ENCODE data around the gene CLMP.
A peak's percentile ranks its signal among the peaks of the same experiment; 100 is the strongest.

Gene CLMP

DNA sequence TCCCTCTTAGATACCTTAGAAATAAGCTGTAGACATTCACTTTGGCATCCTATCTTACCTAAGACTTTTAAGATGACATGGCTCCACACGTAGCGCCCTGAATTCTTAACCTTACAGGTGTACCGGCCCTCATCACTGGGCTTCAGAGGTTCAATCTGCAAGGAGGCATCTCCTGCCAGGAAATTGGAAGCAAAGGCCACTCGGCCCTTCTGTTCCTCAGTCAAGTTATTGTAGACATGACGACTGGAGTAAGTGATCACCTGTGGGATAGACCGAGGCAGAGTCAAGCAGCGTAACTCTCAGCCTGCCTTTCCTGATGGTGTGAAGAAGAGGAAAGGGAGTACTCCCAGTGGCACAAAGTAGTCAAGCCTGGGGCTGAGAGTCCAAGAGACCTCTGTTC, 110.6 kb downstream of the CLMP start:
- H3K4me3 ChIP-seq (ENCODE audit: low read length) = no peak overlapping the region
- TF ChIP-seq, protein P1, sequence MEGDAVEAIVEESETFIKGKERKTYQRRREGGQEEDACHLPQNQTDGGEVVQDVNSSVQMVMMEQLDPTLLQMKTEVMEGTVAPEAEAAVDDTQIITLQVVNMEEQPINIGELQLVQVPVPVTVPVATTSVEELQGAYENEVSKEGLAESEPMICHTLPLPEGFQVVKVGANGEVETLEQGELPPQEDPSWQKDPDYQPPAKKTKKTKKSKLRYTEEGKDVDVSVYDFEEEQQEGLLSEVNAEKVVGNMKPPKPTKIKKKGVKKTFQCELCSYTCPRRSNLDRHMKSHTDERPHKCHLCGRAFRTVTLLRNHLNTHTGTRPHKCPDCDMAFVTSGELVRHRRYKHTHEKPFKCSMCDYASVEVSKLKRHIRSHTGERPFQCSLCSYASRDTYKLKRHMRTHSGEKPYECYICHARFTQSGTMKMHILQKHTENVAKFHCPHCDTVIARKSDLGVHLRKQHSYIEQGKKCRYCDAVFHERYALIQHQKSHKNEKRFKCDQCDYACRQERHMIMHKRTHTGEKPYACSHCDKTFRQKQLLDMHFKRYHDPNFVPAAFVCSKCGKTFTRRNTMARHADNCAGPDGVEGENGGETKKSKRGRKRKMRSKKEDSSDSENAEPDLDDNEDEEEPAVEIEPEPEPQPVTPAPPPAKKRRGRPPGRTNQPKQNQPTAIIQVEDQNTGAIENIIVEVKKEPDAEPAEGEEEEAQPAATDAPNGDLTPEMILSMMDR (conservative IDR thresholded peaks at IDR 0.05; ENCODE audit: low read length) = no peak

GRCh38 chr11:123083623-123084029, 111.4 kb downstream of the CLMP start:
- TF ChIP-seq, protein P1 (conservative IDR thresholded peaks at IDR 0.05; ENCODE audit: low read length) = no peak
- peak; percentile 92 for DNase-seq (ENCODE audit: low read depth)
- H3K4me3 ChIP-seq (ENCODE audit: low read length) = no peak overlapping the region

More for the DNA sequence above, 110.6 kb downstream of the CLMP start:
- no peak for DNase-seq (ENCODE audit: low read depth)

DNA sequence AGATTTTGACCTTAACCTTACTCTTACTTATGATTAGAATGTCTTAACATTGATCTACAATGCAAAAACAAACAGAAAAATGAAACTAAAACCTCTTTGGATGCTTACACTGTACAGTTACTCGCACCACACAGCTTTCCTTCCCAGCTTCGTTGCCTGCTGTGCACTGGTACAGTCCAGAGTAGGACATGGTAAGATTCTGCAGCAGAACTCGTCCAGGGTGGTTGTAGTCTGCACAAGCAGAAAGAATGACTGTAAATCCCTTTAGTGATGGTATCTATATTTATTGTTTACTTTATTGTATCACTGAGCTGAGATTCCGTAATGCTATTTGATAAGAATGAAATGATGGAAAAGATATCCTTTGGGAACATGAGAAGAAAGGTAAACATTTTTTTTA, 112.1 kb downstream of the CLMP start:
- TF ChIP-seq, protein P1 (conservative IDR thresholded peaks at IDR 0.05; ENCODE audit: low read length) = no peak
- DNase-seq (ENCODE audit: low read depth) = no peak
- no peak overlapping the region for H3K4me3 ChIP-seq (ENCODE audit: low read length)

DNA sequence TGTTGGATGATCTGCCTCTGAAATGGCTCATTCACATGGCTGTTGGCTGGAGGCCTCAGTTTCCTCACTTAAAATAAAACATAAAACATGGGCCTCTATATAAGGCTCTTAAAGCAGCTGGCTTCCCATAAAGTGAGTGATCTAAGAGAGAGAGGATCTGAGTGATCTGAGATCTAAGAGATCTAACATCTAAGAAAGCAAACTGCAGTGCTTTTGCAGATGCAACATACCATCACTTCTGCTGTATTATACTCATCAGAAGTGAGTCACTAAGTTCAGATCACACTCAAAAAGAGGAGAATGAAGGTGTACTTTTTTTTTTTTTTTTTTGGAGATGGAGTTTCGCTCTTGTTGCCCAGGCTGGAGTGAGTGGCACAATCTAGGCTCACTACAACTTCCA, 115.0 kb downstream of the CLMP start:
- no peak overlapping the region for H3K4me3 ChIP-seq (ENCODE audit: low read length)
- TF ChIP-seq, protein P1 (conservative IDR thresholded peaks at IDR 0.05; ENCODE audit: low read length) = no peak
- no peak for DNase-seq (ENCODE audit: low read depth)

DNA sequence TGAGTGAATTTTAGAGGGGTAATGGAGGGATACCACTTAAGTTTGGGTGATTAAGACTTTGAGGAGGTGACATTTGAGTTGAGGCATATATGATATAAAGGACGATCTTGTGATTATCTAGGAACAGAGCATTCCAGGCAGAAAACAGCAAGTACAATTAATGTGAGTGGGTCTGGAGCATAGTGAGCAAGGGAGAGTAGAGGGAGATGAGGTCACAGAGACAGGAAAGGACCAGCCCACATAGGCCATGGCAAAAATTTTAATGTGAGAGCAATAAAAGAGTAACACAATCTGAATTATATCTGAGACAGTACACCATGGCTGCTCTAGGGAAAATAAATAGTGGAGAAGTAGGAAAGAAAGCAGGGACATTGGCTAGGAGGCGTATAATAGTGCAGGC, 118.6 kb downstream of the CLMP start:
- TF ChIP-seq, protein P1 (conservative IDR thresholded peaks at IDR 0.05; ENCODE audit: low read length) = no peak

GRCh38 chr11:123073343-123074057, 121.5 kb downstream of the CLMP start:
- DNase-seq (ENCODE audit: low read depth) = no peak
- H3K4me3 ChIP-seq (ENCODE audit: low read length) = no peak overlapping the region

More for the DNA sequence above, 118.6 kb downstream of the CLMP start:
- no peak for DNase-seq (ENCODE audit: low read depth)
- H3K4me3 ChIP-seq (ENCODE audit: low read length) = no peak overlapping the region

DNA sequence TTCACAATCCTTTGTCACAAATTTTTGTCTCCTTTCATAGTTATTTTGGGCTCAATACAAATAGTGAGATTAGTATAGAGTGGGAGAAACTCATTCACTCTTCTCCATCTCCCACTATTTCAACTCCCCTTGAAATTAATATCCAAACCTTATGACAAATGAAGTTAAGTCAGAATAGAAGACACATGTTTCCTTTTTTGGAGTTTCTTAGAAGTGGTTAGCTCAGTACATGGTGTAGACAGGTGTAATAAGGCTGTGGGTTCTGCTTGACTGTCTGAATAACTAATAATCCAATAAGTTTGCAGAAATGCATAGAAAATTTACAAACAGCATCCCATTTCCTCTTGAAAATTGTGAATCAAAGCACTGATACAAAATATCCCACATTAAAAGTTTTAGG, 122.3 kb downstream of the CLMP start:
- no peak overlapping the region for H3K4me3 ChIP-seq (ENCODE audit: low read length)
- no peak for DNase-seq (ENCODE audit: low read depth)
- TF ChIP-seq, protein P1 (conservative IDR thresholded peaks at IDR 0.05; ENCODE audit: low read length) = no peak

More at GRCh38 chr11:123073343-123074057, 121.5 kb downstream of the CLMP start:
- TF ChIP-seq, protein P1 (conservative IDR thresholded peaks at IDR 0.05; ENCODE audit: low read length) = no peak
